ENCODE measurements around the gene CPA2.
"Not testable (repeated sequence)": the region's sequence is repeated elsewhere in the genome, so short reads cannot be mapped to it uniquely, and the experiment has no call there.

- TF ChIP-seq CTCF, POLR2A, POLR2AphosphoS5 (IDR thresholded peaks at IDR 0.05): not testable (repeated sequence)
Measured at GRCh38 chr7:130243486-130243885, 23.2 kb upstream of the CPA2 start.
